ENCODE measurements around the gene USH2A. TPM values are rescaled to one million over a fixed set of nuclear protein-coding genes. Genes with fewer than 3 reads are reported as not detected.

The USH2A gene
- polyA plus RNA-seq, 1 of the 3 experiments (the other 2 are of a cell fraction): under 0.01 TPM

DNA sequence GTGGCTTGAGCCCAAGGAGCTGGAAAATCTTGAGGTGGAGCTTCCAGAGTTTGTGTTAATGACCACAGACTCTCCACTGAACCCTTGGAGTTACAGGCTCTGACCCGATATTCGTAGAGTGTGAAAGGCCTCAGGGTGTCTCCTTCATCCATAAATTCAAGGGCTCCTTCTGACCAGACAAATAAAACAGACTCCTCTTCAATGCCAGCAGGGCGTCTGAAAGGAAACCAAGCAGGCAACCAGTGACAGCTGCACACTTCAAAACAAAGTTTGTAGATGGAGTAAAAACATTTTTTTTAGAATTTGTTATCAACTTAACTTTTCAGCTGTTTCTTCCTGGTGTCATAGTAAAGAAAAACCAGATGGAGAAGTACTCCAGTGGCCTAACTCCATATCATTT is 695.1 kb downstream of the USH2A start:
- H3K4me1 ChIP-seq (ENCODE audit: control insufficient read depth in 1 of 2, insufficient read depth in 2 of 2, low read depth in 1 of 2, low read length in 1 of 2): peaks cover 0 to 12% of the 10 kb centered on the region in 2 experiments; a peak in 2 of 4 replicates
- H3K27ac ChIP-seq (ENCODE audit: low read depth in 2 of 2, low read length in 1 of 2): peak overlapping the region in 1 of 2 experiments; percentile 25; a peak in 1 of 4 replicates
- DNase-seq: no peak
- no peaks in the 10 kb centered on the region for H3F3A ChIP-seq (replicated peaks; ENCODE audit: insufficient read depth)
- H3K9me3 ChIP-seq: no peaks in the 10 kb centered on the region
- H3K4me3 ChIP-seq (ENCODE audit: low read depth in 2 of 2, low read length in 1 of 2): no peak overlapping the region
- CTCF ChIA-PET: no interaction called here
- no peaks in the 10 kb centered on the region for H3K9me2 ChIP-seq
- H4K20me1 ChIP-seq (ENCODE audit: insufficient read depth): no peaks in the 10 kb centered on the region
- H3K9ac ChIP-seq: no peak overlapping the region
- H3K79me2 ChIP-seq (ENCODE audit: insufficient read depth): no peaks in the 10 kb centered on the region
- no peaks in the 10 kb centered on the region for H3K27me3 ChIP-seq (ENCODE audit: insufficient read depth)
- WGBS (ENCODE audit: low lambda C conversion rate): 31% methylated on average over 2 of the region's 3 CpGs
- POLR2A ChIA-PET: no interaction called here
- no peaks in the 10 kb centered on the region for H3K36me3 ChIP-seq (replicated peaks in 1 of 2; ENCODE audit: control insufficient read depth in 1 of 2, insufficient read depth in 2 of 2, low read length in 1 of 2)
- TF ChIP-seq EP300 (IDR thresholded peaks at IDR 0.05; ENCODE audit: borderline replicate concordance in 1 of 2, low read depth in 1 of 2, low read length in 1 of 2) (no peak), MXI1 (IDR thresholded peaks at IDR 0.05; ENCODE audit: low read depth, low read length) (no peak), FOXM1 (IDR thresholded peaks at IDR 0.05; ENCODE audit: low read depth) (no peak)
- no peak overlapping the region for H2AFZ ChIP-seq (ENCODE audit: low read depth)
- H3K4me2 ChIP-seq: no peak overlapping the region

DNA sequence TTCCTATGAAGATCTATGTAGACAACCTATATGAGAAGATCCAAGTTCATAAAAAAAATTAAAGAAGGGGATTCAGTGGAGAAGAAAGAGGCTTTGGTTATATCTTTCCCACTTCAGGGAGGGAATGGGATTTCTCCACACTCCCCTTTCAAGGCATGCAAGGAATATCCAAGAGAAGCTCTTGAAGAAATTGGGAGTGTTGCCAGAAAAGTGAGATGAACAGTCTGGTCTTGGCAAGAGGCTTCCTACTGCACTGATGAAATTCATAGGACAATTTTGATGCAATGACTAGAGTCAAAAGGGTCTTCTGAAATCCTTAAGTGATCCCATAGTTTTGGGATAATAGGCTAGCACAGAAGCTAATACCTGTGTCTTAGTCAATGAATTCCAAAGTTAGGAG is 703.1 kb downstream of the USH2A start:
- POLR2A ChIA-PET: no interaction called here
- Histone ChIP-seq H4K20me1 (ENCODE audit: insufficient read depth) (no peaks in the 10 kb centered on the region), H3K79me2 (ENCODE audit: insufficient read depth) (no peaks in the 10 kb centered on the region), H2AFZ (ENCODE audit: low read depth) (no peak overlapping the region), H3K27ac (ENCODE audit: low read depth in 2 of 2, low read length in 1 of 2) (no peak overlapping the region), H3K9ac (no peak overlapping the region), H3K4me3 (ENCODE audit: low read depth in 2 of 2, low read length in 1 of 2) (no peak overlapping the region), H3K4me1 (ENCODE audit: control insufficient read depth in 1 of 2, insufficient read depth in 2 of 2, low read depth in 1 of 2, low read length in 1 of 2) (no peaks in the 10 kb centered on the region; a peak in 1 of 4 replicates), H3K36me3 (replicated peaks in 1 of 2; ENCODE audit: control insufficient read depth in 1 of 2, insufficient read depth in 2 of 2, low read length in 1 of 2) (no peaks in the 10 kb centered on the region), H3F3A (replicated peaks; ENCODE audit: insufficient read depth) (no peaks in the 10 kb centered on the region), H3K9me2 (no peaks in the 10 kb centered on the region), H3K4me2 (no peak overlapping the region), H3K9me3 (no peaks in the 10 kb centered on the region), H3K27me3 (ENCODE audit: insufficient read depth) (no peaks in the 10 kb centered on the region)
- DNase-seq: no peak
- CTCF ChIA-PET: interaction anchor here (1.0 to 1.8 kb wide), 2 partner anchors 10 to 229 kb away, joined by 3 to 5 read pairs; no protein-coding TSS in a partner anchor
- no peak for TF ChIP-seq NFIC (IDR thresholded peaks at IDR 0.05; ENCODE audit: borderline replicate concordance)
- TF ChIP-seq, protein P1, sequence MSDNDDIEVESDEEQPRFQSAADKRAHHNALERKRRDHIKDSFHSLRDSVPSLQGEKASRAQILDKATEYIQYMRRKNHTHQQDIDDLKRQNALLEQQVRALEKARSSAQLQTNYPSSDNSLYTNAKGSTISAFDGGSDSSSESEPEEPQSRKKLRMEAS (IDR thresholded peaks at IDR 0.05; ENCODE audit: low read depth): no peak
- no peak for TF ChIP-seq SIN3A (IDR thresholded peaks at IDR 0.05; ENCODE audit: borderline replicate concordance, low read depth, low read length)
- TF ChIP-seq EP300 (IDR thresholded peaks at IDR 0.05; ENCODE audit: borderline replicate concordance in 1 of 2, low read depth in 1 of 2, low read length in 1 of 2): no peak
- TF ChIP-seq RXRA (IDR thresholded peaks at IDR 0.05; ENCODE audit: borderline replicate concordance, low read depth): no peak
- TF ChIP-seq FOXM1 (IDR thresholded peaks at IDR 0.05; ENCODE audit: low read depth): no peak
- TF ChIP-seq TAF1 (IDR thresholded peaks at IDR 0.05; ENCODE audit: borderline replicate concordance, low read depth, low read length): no peak

DNA sequence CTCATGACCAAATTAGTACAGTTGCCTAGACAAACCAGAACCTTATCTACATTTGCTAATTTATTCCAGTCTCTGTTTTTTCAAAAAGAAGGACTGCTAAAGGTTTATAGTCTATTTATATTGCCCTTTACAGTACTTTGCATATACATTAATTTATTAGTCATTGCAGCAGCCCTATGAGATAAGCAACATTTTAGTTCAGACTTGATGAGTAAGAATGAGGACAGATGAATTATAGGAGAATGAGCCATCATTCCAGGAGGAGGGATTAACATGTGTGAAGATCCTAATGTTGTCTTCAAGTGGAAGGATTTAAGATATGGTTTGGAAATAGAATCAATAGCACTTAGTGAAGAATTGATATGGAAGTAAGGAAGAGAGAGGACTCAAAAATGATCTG is 703.7 kb downstream of the USH2A start:
- no peak overlapping the region for H3K4me3 ChIP-seq (ENCODE audit: low read depth in 2 of 2, low read length in 1 of 2)
- H3K9me2 ChIP-seq: no peaks in the 10 kb centered on the region
- no peaks in the 10 kb centered on the region for H3K9me3 ChIP-seq
- H3F3A ChIP-seq (replicated peaks; ENCODE audit: insufficient read depth): no peaks in the 10 kb centered on the region
- no peaks in the 10 kb centered on the region for H3K79me2 ChIP-seq (ENCODE audit: insufficient read depth)
- no peaks in the 10 kb centered on the region for H4K20me1 ChIP-seq (ENCODE audit: insufficient read depth)
- no peaks in the 10 kb centered on the region for H3K36me3 ChIP-seq (replicated peaks in 1 of 2; ENCODE audit: control insufficient read depth in 1 of 2, insufficient read depth in 2 of 2, low read length in 1 of 2)
- POLR2A ChIA-PET: no interaction called here
- H3K27ac ChIP-seq (ENCODE audit: low read depth in 2 of 2, low read length in 1 of 2): no peak overlapping the region
- H3K27me3 ChIP-seq (ENCODE audit: insufficient read depth): no peaks in the 10 kb centered on the region
- no peak for DNase-seq
- H3K9ac ChIP-seq: no peak overlapping the region
- no peaks in the 10 kb centered on the region; a peak in 1 of 4 replicates for H3K4me1 ChIP-seq (ENCODE audit: control insufficient read depth in 1 of 2, insufficient read depth in 2 of 2, low read depth in 1 of 2, low read length in 1 of 2)
- no peak overlapping the region for H3K4me2 ChIP-seq
- no peak overlapping the region for H2AFZ ChIP-seq (ENCODE audit: low read depth)
- TF ChIP-seq FOSL2 (IDR thresholded peaks at IDR 0.05; ENCODE audit: borderline replicate concordance, low read depth) (peak; percentile 9; the same call in 1 of the 2 replicates), RAD21 (IDR thresholded peaks at IDR 0.05; ENCODE audit: low read length) (no peak)
- CTCF ChIA-PET: interaction anchor here (1.0 to 1.8 kb wide), 2 partner anchors 10 to 230 kb away, joined by 3 to 5 read pairs; no protein-coding TSS in a partner anchor
